K562 (cell line): ENCODE data around the gene CARMIL3. TPM values are rescaled to one million over a fixed set of nuclear protein-coding genes. Genes with fewer than 3 reads are reported as not detected.

Source experiments
- ARID3A ChIP-seq: IDR thresholded peaks from 2 replicates; pipeline ENCODE4 v1.6.1; 2012; ENCODE audit warnings: low read depth, low read length, improper control_type of control experiment, borderline replicate concordance
- BMI1 ChIP-seq: fragments of 150-350 bp; IDR thresholded peaks from 2 replicates; pipeline ENCODE4 v1.6.1; 2014; ENCODE audit warnings: low read length
- CHD1 ChIP-seq: fragments of 200-600 bp; sonication (generic); IDR thresholded peaks from one replicate; pipeline ENCODE4 v1.6.1; 2012; ENCODE audit warnings: mild to moderate bottlenecking, moderate library complexity, low read length, inconsistent platforms
- DDX20 ChIP-seq: fragments of 450-650 bp; IDR thresholded peaks from 2 replicates; pipeline ENCODE4 v1.6.1; 2016; ENCODE audit warnings: missing genetic modification characterization, low read depth, mild to moderate bottlenecking, missing compliant biosample characterization, moderate library complexity
- GMEB1 ChIP-seq: fragments of 250-450 bp; sonication (Bioruptor Pico); IDR thresholded peaks from 2 replicates; pipeline ENCODE4 v1.4.0; 2020; ENCODE audit warnings: mild to moderate bottlenecking
- IRF9 ChIP-seq: fragments of 450-650 bp; IDR thresholded peaks from 2 replicates; pipeline ENCODE4 v1.6.1; 2016; ENCODE audit warnings: missing biosample characterization, missing genetic modification characterization
- KAT7 ChIP-seq: sonication (generic); formaldehyde crosslinking; IDR thresholded peaks from 2 replicates; pipeline ENCODE4 v1.8.0; 2022; ENCODE audit warnings: missing genetic modification reagents, mild to moderate bottlenecking, borderline replicate concordance
- MIER1 ChIP-seq: fragments of 450-650 bp; IDR thresholded peaks from 2 replicates; pipeline ENCODE4 v1.6.1; 2016; ENCODE audit warnings: antibody characterized with exemption, mild to moderate bottlenecking, low read depth
- NCOR1 ChIP-seq: fragments of 450-650 bp; IDR thresholded peaks from 2 replicates; pipeline ENCODE4 v1.6.1; 2016; ENCODE audit warnings: mild to moderate bottlenecking, moderate library complexity
- NR4A1 ChIP-seq, 2 experiments: fragments of 250-450 bp in 1 of 2; fragments of 450-650 bp in 1 of 2; sonication (Bioruptor Pico) in 1 of 2; IDR thresholded peaks; 2 replicates each; pipeline versions ENCODE4 v1.4.0 to v1.6.1; 2016 to 2020; ENCODE audit warnings: mild to moderate bottlenecking in 2 of 2, missing compliant biosample characterization in 1 of 2, missing genetic modification characterization in 1 of 2, moderate library complexity in 1 of 2
- OTX1 ChIP-seq: fragments of 450-650 bp; formaldehyde crosslinking; IDR thresholded peaks from 2 replicates; pipeline ENCODE4 v1.4.0; 2022; ENCODE audit warnings: mild to moderate bottlenecking
- PHB ChIP-seq: fragments of 250-450 bp; sonication (Bioruptor Pico); IDR thresholded peaks from 2 replicates; pipeline ENCODE4 v1.5.0; 2021
- SMAD4 ChIP-seq: fragments of 250-450 bp; sonication (Bioruptor Pico); conservative IDR thresholded peaks from 2 replicates; pipeline ENCODE4 v1.8.0; 2021; ENCODE audit warnings: inconsistent platforms, mild to moderate bottlenecking, moderate library complexity
- TAF1 ChIP-seq: IDR thresholded peaks from 2 replicates; pipeline ENCODE4 v1.6.1; 2011; ENCODE audit warnings: mild to moderate bottlenecking, low read length, moderate library complexity; ENCODE audit not compliant: insufficient read depth, control insufficient read depth, severe bottlenecking; ENCODE audit errors: extremely low read depth
- ZC3H11A ChIP-seq: IDR thresholded peaks from 2 replicates; pipeline ENCODE4 v1.6.1; 2012; ENCODE audit warnings: low read depth, low read length, improper control_type of control experiment
- ZNF655 ChIP-seq: fragments of 250-450 bp; sonication (Bioruptor Pico); IDR thresholded peaks from 2 replicates; pipeline ENCODE4 v1.5.0; 2021
- ZNF780A ChIP-seq: fragments of 250-450 bp; sonication (Bioruptor Pico); IDR thresholded peaks from 2 replicates; pipeline ENCODE4 v1.5.0; 2021; ENCODE audit warnings: mild to moderate bottlenecking
- polyA plus RNA-seq, 8 experiments: library from polyadenylated mRNA; depleted of rRNA in 4 of 8; stranded (reverse) in 5 of 8; unstranded in 3 of 8; fragments of >200 nt; fragmentation: Nextera tagmentation in 2 of 8; fragmentation: Illumina TruSeq in 1 of 8; extraction: Ambion mirVana in 2 of 8; extraction: Trizol in 1 of 8; gene quantifications; 2 replicates each; pipeline versions ENCODE4 v1.2.1 to v1.2.3, GENCODE V29; 2011 to 2014; ENCODE audit warnings: inconsistent platforms in 1 of 8, missing spikeins in 1 of 8
- total RNA-seq, 7 experiments: library from RNA; depleted of rRNA in 6 of 7; stranded (reverse); fragments of >200 nt in 6 of 7; fragmentation: Illumina TruSeq in 2 of 7; extraction: Trizol in 2 of 7; gene quantifications; 2 replicates each; pipeline versions ENCODE4 v1.2.1 to v1.2.3, GENCODE V29; 2011 to 2021; ENCODE audit warnings: low replicate concordance in 1 of 7
- TF ChIP-seq, protein P1 (sequence below): fragments of 250-450 bp; sonication (Bioruptor Pico); IDR thresholded peaks from 2 replicates; pipeline ENCODE4 v1.9.0; 2021; ENCODE audit warnings: mild to moderate bottlenecking, inconsistent platforms

CARMIL3 gene
- total and polyA plus RNA-seq, 9 of the 15 experiments (the other 6 are each of a cell fraction or from before 2014, with no cell fraction given), result 0.01 to 0.11 (median 0.05) TPM; not detected in 5

DNA sequence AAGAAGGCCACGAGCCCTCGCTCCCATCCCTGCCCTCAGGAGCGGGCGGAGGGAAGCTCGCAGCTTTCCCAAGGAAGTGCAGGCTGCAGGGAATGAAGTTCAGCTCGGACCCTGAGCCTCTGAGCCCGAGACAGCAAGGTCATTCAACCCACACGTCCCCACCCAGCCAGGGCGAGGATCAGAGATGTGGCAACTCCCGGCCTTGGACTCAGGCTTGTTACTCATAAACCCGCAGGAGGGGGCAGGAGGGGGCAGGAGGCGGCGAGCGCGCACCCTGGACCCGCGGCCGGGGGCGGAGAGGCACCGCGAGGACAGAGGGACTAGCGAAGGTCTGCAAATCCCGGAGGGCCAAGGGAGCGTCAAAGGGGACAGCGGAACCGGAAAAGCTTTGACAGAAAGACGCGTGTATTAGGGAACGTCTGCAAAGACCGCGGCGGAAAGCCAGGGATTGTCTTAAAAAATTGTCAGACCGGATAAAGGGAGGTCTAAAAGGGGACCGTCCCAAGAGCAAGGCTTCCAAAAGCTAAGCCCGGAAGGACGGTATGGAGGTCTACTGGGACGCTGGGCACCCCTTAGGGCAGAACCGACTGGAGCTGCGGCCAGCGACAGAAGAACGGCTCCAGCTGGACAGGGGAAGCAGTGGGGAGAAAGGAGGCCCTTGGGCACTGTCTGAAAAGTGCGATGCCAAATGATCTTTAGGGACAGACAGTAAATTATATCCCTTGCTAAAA, 62.2 kb downstream of the CARMIL3 start (continued):
- TF ChIP-seq NR4A1 (CRISPR knock-in tag; IDR thresholded peaks at IDR 0.05) (no peak), NR4A1 (tag; IDR thresholded peaks at IDR 0.05) (no peak), SMAD4 (CRISPR knock-in tag) (no peak), IRF9 (no peak), CHD1 (no peak), ZNF655 (CRISPR knock-in tag) (no peak), ZNF780A (CRISPR knock-in tag) (no peak), BMI1 (no peak), OTX1 (CRISPR knock-in tag) (peak; percentile 49; the same call in 1 of the 2 replicates), DDX20 (tag) (no peak), PHB (CRISPR knock-in tag) (no peak), MIER1 (no peak), NCOR1 (no peak), TAF1 (no peak), GMEB1 (CRISPR knock-in tag) (peak; percentile 10; the same call in 1 of the 2 replicates), ZC3H11A (no peak), KAT7 (CRISPR knock-in tag) (0 out of 2 replicates have a peak, but pooled peaks have one; percentile 57), ARID3A (no peak)
- TF ChIP-seq, protein P1, sequence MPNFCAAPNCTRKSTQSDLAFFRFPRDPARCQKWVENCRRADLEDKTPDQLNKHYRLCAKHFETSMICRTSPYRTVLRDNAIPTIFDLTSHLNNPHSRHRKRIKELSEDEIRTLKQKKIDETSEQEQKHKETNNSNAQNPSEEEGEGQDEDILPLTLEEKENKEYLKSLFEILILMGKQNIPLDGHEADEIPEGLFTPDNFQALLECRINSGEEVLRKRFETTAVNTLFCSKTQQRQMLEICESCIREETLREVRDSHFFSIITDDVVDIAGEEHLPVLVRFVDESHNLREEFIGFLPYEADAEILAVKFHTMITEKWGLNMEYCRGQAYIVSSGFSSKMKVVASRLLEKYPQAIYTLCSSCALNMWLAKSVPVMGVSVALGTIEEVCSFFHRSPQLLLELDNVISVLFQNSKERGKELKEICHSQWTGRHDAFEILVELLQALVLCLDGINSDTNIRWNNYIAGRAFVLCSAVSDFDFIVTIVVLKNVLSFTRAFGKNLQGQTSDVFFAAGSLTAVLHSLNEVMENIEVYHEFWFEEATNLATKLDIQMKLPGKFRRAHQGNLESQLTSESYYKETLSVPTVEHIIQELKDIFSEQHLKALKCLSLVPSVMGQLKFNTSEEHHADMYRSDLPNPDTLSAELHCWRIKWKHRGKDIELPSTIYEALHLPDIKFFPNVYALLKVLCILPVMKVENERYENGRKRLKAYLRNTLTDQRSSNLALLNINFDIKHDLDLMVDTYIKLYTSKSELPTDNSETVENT (CRISPR knock-in tag), result no peak
